IPS-15b (cell line): Measurements from ENCODE around the gene NEDD1.

ENCODE experiments used
- H3K27me3 ChIP-seq: one replicate; pipeline ENCODE4 v1.6.1; 2013; ENCODE audit warnings: low read length; ENCODE audit not compliant: control insufficient read depth, insufficient read depth
- H3K36me3 ChIP-seq: one replicate; pipeline ENCODE4 v1.6.1; 2013; ENCODE audit warnings: low read length; ENCODE audit not compliant: control insufficient read depth, insufficient read depth
- H3K4me1 ChIP-seq: one replicate; pipeline ENCODE4 v1.6.1; 2013; ENCODE audit warnings: mild to moderate bottlenecking, low read length; ENCODE audit not compliant: control insufficient read depth, insufficient read depth
- H3K4me3 ChIP-seq: one replicate; pipeline ENCODE4 v1.5.1; 2013; ENCODE audit warnings: low read depth, low read length
- H3K9ac ChIP-seq: one replicate; pipeline ENCODE4 v1.6.1; 2013; ENCODE audit warnings: low read depth, mild to moderate bottlenecking, low read length
- H3K9me3 ChIP-seq: one replicate; pipeline ENCODE4 v1.6.1; 2013; ENCODE audit warnings: mild to moderate bottlenecking, low read length; ENCODE audit not compliant: control insufficient read depth, insufficient read depth

Gene NEDD1

GRCh38 chr12:96906498-96906848 is 584 bp upstream of the NEDD1 start:
- H3K36me3 ChIP-seq = no peaks in the 10 kb centered on the region
- H3K4me1 ChIP-seq = peaks cover 8% of the 10 kb centered on the region
- H3K27me3 ChIP-seq = no peaks in the 10 kb centered on the region
- peak overlapping the region; percentile 86 for H3K4me3 ChIP-seq
- H3K9ac ChIP-seq = no peak overlapping the region
- no peaks in the 10 kb centered on the region for H3K9me3 ChIP-seq

- H3K4me1 ChIP-seq = peaks cover 8% of the 10 kb centered on the region
- peak overlapping the region; percentile 77 for H3K9ac ChIP-seq
- H3K36me3 ChIP-seq = no peaks in the 10 kb centered on the region
- H3K9me3 ChIP-seq = no peaks in the 10 kb centered on the region
- peak overlapping the region; percentile 86 for H3K4me3 ChIP-seq
- H3K27me3 ChIP-seq = no peaks in the 10 kb centered on the region
Measured at GRCh38 chr12:96907671-96908422, 790 bp downstream of the NEDD1 start.

GRCh38 chr12:96908423-96908675 is 1.3 kb downstream of the NEDD1 start:
- Histone ChIP-seq H3K9me3 (no peaks in the 10 kb centered on the region), H3K4me1 (peaks cover 8% of the 10 kb centered on the region), H3K9ac (peak overlapping the region; percentile 77), H3K27me3 (no peaks in the 10 kb centered on the region), H3K4me3 (peak overlapping the region; percentile 86), H3K36me3 (no peaks in the 10 kb centered on the region)

- Histone ChIP-seq H3K27me3 (no peaks in the 10 kb centered on the region), H3K36me3 (no peaks in the 10 kb centered on the region), H3K9ac (no peak overlapping the region), H3K9me3 (no peaks in the 10 kb centered on the region), H3K4me1 (peaks cover 8% of the 10 kb centered on the region), H3K4me3 (no peak overlapping the region)
Measured at GRCh38 chr12:96912261-96912660, 5.2 kb downstream of the NEDD1 start.

- Histone ChIP-seq H3K4me1 (peaks cover 7% of the 10 kb centered on the region), H3K9me3 (no peaks in the 10 kb centered on the region), H3K4me3 (no peak overlapping the region), H3K27me3 (no peaks in the 10 kb centered on the region), H3K36me3 (no peaks in the 10 kb centered on the region), H3K9ac (no peak overlapping the region)
Measured at GRCh38 chr12:96912943-96913342, 5.9 kb downstream of the NEDD1 start.

GRCh38 chr12:96919510-96920210 is 12.6 kb downstream of the NEDD1 start:
- Histone ChIP-seq H3K9me3 (no peaks in the 10 kb centered on the region), H3K36me3 (no peaks in the 10 kb centered on the region), H3K4me3 (no peak overlapping the region)

GRCh38 chr12:96948782-96949181 is 41.7 kb downstream of the NEDD1 start:
- Histone ChIP-seq H3K36me3 (no peaks in the 10 kb centered on the region), H3K9me3 (no peaks in the 10 kb centered on the region), H3K9ac (no peak overlapping the region), H3K4me3 (no peak overlapping the region), H3K4me1 (no peaks in the 10 kb centered on the region), H3K27me3 (no peaks in the 10 kb centered on the region)

More at GRCh38 chr12:96919510-96920210, 12.6 kb downstream of the NEDD1 start:
- no peak overlapping the region for H3K9ac ChIP-seq
- H3K27me3 ChIP-seq = no peaks in the 10 kb centered on the region
- H3K4me1 ChIP-seq = no peaks in the 10 kb centered on the region

- H3K4me3 ChIP-seq = no peak overlapping the region
- no peaks in the 10 kb centered on the region for H3K9me3 ChIP-seq
- no peaks in the 10 kb centered on the region for H3K4me1 ChIP-seq
Measured at GRCh38 chr12:96979532-96979931, 72.5 kb downstream of the NEDD1 start.

GRCh38 chr12:96980991-96981414 is 73.9 kb downstream of the NEDD1 start:
- H3K27me3 ChIP-seq = peaks cover 3% of the 10 kb centered on the region
- no peaks in the 10 kb centered on the region for H3K9me3 ChIP-seq
- H3K4me1 ChIP-seq = no peaks in the 10 kb centered on the region
- H3K4me3 ChIP-seq = no peak overlapping the region
- H3K9ac ChIP-seq = no peak overlapping the region
- no peaks in the 10 kb centered on the region for H3K36me3 ChIP-seq

More at GRCh38 chr12:96979532-96979931, 72.5 kb downstream of the NEDD1 start:
- H3K36me3 ChIP-seq = no peaks in the 10 kb centered on the region
- no peak overlapping the region for H3K9ac ChIP-seq
- no peaks in the 10 kb centered on the region for H3K27me3 ChIP-seq

GRCh38 chr12:96981911-96982310 is 74.9 kb downstream of the NEDD1 start:
- Histone ChIP-seq H3K27me3 (peaks cover 3% of the 10 kb centered on the region), H3K4me3 (no peak overlapping the region), H3K9ac (no peak overlapping the region)

GRCh38 chr12:96982671-96983070 is 75.6 kb downstream of the NEDD1 start:
- Histone ChIP-seq H3K27me3 (peaks cover 3% of the 10 kb centered on the region), H3K36me3 (no peaks in the 10 kb centered on the region), H3K9ac (no peak overlapping the region), H3K4me1 (peaks cover 4% of the 10 kb centered on the region), H3K9me3 (no peaks in the 10 kb centered on the region), H3K4me3 (no peak overlapping the region)

More at GRCh38 chr12:96981911-96982310, 74.9 kb downstream of the NEDD1 start:
- no peaks in the 10 kb centered on the region for H3K4me1 ChIP-seq
- no peaks in the 10 kb centered on the region for H3K9me3 ChIP-seq
- H3K36me3 ChIP-seq = no peaks in the 10 kb centered on the region
